ENCODE results near the gene AUTS2. TPM values are rescaled to one million over a fixed set of nuclear protein-coding genes. Genes with fewer than 3 reads are reported as not detected.
"Not testable (repeated sequence)": the region's sequence is repeated elsewhere in the genome, so short reads cannot be mapped to it uniquely, and the experiment has no call there.

Gene AUTS2
- total RNA-seq, 1 donor from 2014 or later = 20.4 TPM

- no peak for ATAC-seq
These were observed 990.7 kb downstream of the AUTS2 start for GRCh38 chr7:70589010-70589409.

- ATAC-seq = no peak
These were observed 991.3 kb downstream of the AUTS2 start for GRCh38 chr7:70589590-70589989.

DNA sequence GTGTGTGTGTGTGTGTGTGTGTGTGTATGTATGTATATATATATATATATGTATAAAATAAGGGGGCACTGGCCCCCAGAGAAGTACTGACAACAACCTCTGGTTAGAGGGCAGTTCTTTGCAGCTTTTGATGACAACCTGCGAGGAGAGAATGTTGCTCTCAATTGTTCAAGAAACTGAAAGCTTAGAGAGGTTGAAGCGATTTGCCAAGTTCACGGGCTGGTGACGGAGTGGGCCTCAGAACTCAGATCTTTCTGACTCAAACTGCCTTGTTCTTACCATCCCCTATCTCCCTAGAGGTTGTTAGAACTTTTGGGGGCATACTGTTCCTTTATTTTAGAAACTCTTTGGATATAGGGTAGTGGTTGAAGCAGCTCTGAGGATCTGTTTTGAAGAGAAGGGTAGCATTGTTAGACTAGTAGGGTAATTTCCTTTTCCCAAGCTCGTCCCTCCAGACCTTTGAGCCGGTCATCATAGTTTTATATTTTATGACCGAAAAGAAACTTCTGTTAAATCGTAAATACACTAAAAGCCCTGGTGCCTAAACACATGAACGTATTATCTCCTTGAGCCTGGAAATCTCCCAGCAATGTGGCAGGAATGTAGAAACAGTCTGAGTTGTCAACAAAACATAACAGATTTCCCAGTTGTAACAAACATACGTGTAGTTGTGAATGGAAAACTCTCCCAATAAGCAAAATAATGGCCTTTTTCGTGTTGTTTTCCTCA, 992.0 kb downstream of the AUTS2 start:
- ATAC-seq = no peak

DNA sequence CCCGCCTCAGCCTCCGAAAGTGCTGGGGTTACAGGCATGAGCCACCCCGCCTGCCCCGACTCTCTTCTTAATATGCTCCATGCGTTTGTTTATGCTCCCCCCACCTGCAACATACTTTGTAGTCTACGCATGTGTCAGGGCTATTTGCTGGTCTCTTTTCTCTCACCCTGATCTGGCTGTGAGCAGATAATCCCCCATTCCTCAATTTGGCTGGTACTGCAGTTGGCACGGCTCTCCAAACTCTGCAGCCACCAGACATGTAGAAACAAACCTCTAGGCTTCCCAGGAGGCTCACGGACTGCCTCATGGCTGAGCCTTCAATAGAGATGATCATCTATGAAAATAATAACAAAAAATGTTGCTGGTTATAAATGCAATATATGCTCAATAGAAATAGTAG, 993.4 kb downstream of the AUTS2 start:
- ATAC-seq = no peak

DNA sequence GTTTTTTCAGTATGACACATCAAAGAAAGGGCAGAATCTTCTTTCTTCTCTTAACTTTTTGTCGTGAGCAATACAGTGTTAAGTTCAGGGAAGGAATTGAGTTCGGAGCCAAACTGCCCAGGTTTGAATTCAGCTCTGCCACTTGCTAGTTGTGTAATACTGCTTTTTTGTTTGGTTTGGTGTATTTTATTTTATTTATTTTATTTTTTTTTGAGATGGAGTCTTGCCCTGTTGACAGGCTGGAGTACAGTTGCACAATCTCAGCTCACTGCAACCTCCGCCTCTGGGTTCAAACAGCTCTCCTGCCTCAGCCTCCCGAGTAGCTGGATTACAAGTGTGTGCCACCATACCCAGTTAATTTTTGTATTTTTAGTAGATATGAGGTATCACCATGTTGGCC, 993.9 kb downstream of the AUTS2 start:
- ATAC-seq = no peak

GRCh38 chr7:70594170-70594569, 995.9 kb downstream of the AUTS2 start:
- no peak for ATAC-seq

GRCh38 chr7:70594885-70595284, 996.6 kb downstream of the AUTS2 start:
- ATAC-seq = not testable (repeated sequence)

DNA sequence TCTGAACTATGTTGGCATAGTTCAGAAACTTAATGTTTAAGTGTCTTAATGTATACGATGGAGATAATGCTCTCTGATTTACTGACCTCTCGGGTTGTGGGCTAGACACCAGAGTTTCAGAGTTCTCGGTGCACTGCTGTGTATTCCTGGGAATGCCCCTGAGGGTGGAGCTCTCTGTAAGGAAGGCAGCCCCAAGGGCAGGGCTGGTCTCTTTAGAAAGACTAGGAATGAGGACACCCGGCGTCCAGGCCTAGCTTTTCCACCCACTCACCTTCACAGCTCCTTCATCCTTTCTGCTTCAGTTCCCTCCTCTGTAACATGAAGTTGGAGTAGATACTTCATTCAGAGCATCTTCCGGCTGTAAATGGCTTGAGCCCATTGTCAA, 997.1 kb downstream of the AUTS2 start:
- no peak for ATAC-seq

DNA sequence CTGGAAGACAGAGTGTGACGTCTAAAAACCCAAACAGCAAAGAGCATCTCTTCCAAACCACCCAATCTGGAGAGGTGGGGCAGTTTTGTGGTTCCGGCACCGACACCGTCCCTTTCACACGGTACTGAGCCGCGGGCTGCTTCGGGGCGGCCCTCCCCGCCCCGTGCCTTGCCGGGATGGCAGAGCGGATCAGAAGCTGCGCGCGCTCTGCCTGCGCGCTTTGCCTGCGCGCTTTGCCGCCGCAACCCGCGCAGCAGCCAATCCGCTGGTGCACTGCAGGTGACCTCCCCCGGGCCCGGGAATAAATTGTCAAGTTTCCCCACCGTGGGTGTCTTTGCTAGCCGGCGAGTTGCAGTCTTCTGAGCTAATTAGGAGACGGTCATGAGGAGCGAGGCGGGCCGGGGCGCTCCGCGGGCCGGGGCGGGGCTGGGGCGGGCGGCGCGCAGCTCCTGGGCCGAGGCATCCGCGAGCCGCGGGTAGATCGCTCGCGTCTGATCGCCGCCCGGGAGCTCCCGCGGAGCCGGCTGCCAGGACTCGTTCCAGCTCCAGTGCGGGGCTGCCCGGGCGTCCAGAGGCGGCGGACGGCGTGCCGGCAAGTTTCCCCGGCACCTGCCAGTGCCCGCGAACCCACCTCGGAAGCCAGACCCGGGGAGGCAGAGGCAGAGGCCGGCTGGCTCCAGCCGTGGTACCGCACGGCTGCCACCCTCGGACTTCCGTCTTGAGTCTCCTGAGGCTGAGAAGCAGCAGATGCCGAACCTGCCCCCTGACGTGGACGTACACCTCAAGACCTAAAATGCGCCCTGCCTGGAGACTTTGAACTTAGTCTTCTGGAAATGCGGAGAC, 997.7 kb downstream of the AUTS2 start:
- ATAC-seq = peak; percentile 29

DNA sequence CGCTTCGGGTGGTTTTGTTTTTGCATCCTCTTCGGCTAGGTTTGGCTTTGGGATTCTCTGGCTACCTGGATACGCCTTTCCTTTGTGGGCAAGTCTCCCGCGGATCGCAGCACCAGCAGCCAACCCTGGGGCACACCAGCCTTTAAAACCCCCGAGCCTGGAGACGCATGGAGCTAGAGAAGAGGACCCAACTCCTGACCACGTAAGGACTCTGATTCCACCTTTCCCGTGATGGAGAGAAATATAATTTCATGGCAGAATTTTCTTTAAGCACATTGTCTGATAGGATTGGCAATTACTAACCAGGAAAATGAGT, 998.3 kb downstream of the AUTS2 start:
- no peak for ATAC-seq

GRCh38 chr7:70597066-70597465, 998.8 kb downstream of the AUTS2 start:
- ATAC-seq = no peak

DNA sequence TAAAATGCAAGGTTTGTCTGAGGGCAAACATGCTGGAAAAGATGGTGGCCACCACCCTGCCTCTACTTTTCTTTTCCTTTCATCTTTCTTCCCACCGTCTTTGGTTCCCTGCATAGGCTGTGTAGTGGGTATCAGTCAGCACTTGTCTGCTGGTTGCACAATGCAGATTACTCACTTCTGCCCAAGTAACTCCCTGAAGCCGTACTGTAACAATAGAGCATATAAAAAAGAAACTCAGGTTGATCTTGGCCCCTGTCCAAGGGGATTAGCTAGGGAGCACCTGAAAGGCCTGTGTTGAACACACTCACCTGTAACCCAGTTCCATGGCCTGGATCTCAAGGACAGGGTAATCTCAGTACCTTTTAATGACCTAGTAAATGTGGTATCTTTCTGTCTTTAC, 1000.7 kb downstream of the AUTS2 start:
- ATAC-seq = peak; percentile 92

GRCh38 chr7:70599446-70600190, 1001.3 kb downstream of the AUTS2 start:
- peak; percentile 90 for ATAC-seq

- no peak for ATAC-seq
These were observed 1002.7 kb downstream of the AUTS2 start for GRCh38 chr7:70600993-70601392.

- ATAC-seq = no peak
These were observed 1003.8 kb downstream of the AUTS2 start for GRCh38 chr7:70602117-70602516.

GRCh38 chr7:70607281-70607680, 1009.0 kb downstream of the AUTS2 start:
- ATAC-seq = no peak

- no peak for ATAC-seq
These were observed 1009.5 kb downstream of the AUTS2 start for GRCh38 chr7:70607759-70608158.

GRCh38 chr7:70608229-70608628, 1010.0 kb downstream of the AUTS2 start:
- no peak for ATAC-seq

DNA sequence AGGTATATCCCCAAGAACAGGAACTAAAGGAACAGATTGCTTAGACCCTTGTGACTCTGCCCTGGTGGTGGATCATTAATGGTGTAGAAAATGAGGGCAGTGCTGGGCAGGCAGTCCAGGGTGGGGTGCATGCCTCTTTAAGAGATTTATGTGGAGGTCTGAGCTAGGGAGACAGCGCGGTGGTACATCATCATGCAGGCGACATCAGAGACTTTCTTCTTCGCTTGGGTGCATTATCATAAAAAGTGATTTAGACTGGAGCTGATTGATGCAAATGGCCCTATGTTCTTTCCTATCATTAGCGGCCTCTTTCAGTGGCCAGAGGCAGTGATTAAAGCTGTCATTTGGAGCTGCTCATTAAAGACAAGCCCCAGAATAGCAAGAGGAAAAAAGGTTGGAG, 1014.5 kb downstream of the AUTS2 start:
- ATAC-seq = no peak

DNA sequence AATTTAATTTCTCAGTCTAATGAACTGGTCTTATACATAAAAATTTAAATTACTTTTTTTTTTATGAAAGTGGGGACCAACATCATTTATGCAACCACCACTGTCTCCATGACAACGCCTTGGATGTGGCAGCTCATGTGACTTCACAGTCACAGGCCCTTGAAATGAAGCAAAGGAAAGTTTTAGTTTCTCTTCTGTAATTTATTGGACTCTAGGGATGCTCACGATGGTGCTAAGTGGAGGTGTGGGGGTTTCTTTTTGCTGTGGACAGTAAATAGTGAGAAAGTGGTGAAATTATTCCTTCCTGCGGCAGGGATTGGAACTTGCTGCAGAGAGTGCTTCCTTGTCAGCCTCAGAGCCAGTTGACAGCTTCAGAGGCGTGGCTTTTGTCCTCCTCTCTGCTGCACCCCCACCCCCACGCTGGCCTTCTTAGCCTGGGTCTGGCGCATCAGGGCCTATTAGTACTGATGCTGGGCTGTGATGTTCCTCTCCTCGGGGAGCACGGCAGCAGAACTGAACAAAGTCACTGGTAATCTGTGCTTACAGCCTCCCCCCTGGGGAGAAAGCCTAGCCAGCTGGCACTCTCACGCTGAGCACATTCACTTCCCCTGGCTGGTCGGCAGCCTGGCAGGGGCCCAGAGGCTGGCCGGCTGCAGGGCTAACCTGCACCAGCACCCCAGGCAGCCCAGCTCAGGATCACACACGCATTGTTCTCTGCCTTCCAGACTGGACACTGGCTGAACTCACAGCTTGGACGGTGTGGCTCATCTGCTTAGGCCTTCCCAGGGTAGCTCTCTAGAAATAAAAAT, 1016.2 kb downstream of the AUTS2 start:
- peak; percentile 64 for ATAC-seq

- ATAC-seq = peak; percentile 78
These were observed 1016.9 kb downstream of the AUTS2 start for GRCh38 chr7:70615066-70615606.

- no peak for ATAC-seq
These were observed 1017.9 kb downstream of the AUTS2 start for GRCh38 chr7:70616211-70616610.

Measured in esophagus mucosa (tissue), 1 donor.